Measurements from ENCODE around the gene ZNF777. TPM values are rescaled to one million over a fixed set of nuclear protein-coding genes. Genes with fewer than 3 reads are reported as not detected.

The ZNF777 gene
- total RNA-seq, 1 experiment from 2014 or later = 5.7 TPM

GRCh38 chr7:149440222-149440621, 20.6 kb downstream of the ZNF777 start:
- peaks cover 29% of the 10 kb centered on the region for H3K79me2 ChIP-seq (ENCODE audit: low read length)
- H3K4me3 ChIP-seq (ENCODE audit: low read length) = no peak overlapping the region
- no peak overlapping the region for H3K27ac ChIP-seq (ENCODE audit: low read length)
- peaks cover 13% of the 10 kb centered on the region; the same call in 1 of the 2 replicates for H3K36me3 ChIP-seq (ENCODE audit: insufficient read depth, low read length)
- no peaks in the 10 kb centered on the region for H3K27me3 ChIP-seq (ENCODE audit: low read length)
- H3K4me1 ChIP-seq (ENCODE audit: low read length) = peaks cover 3% of the 10 kb centered on the region; the same call in 1 of the 2 replicates
- H2AFZ ChIP-seq (ENCODE audit: low read length) = no peak overlapping the region
- no peak overlapping the region for H3K9ac ChIP-seq (ENCODE audit: low read length)
- H4K20me1 ChIP-seq (ENCODE audit: insufficient read depth, low read depth, low read length) = no peaks in the 10 kb centered on the region
- no peak overlapping the region for H3K4me2 ChIP-seq (ENCODE audit: low read depth, low read length, poor library complexity, severe bottlenecking)
- H3K9me2 ChIP-seq (replicated peaks; ENCODE audit: insufficient read depth, low read length) = no peaks in the 10 kb centered on the region
- no peaks in the 10 kb centered on the region for H3K9me3 ChIP-seq (ENCODE audit: low read length)
- no peak for DNase-seq

GRCh38 chr7:149436358-149436757, 24.5 kb downstream of the ZNF777 start:
- Histone ChIP-seq H4K20me1 (ENCODE audit: insufficient read depth, low read depth, low read length) (no peaks in the 10 kb centered on the region), H3K4me2 (ENCODE audit: low read depth, low read length, poor library complexity, severe bottlenecking) (no peak overlapping the region), H3K27ac (ENCODE audit: low read length) (no peak overlapping the region), H3K27me3 (ENCODE audit: low read length) (no peaks in the 10 kb centered on the region), H3K4me3 (ENCODE audit: low read length) (no peak overlapping the region), H2AFZ (ENCODE audit: low read length) (no peak overlapping the region), H3K36me3 (ENCODE audit: insufficient read depth, low read length) (peaks cover 12% of the 10 kb centered on the region), H3K9me3 (ENCODE audit: low read length) (no peaks in the 10 kb centered on the region), H3K9me2 (replicated peaks; ENCODE audit: insufficient read depth, low read length) (no peaks in the 10 kb centered on the region), H3K79me2 (ENCODE audit: low read length) (peaks cover 25% of the 10 kb centered on the region), H3K4me1 (ENCODE audit: low read length) (peaks cover 3% of the 10 kb centered on the region; the same call in 1 of the 2 replicates), H3K9ac (ENCODE audit: low read length) (no peak overlapping the region)
- no peak for DNase-seq

- Histone ChIP-seq H3K27ac (ENCODE audit: low read length) (no peak overlapping the region), H3K4me3 (ENCODE audit: low read length) (no peak overlapping the region), H3K4me1 (ENCODE audit: low read length) (peaks cover 8% of the 10 kb centered on the region), H3K9me2 (replicated peaks; ENCODE audit: insufficient read depth, low read length) (no peaks in the 10 kb centered on the region), H4K20me1 (ENCODE audit: insufficient read depth, low read depth, low read length) (no peaks in the 10 kb centered on the region), H3K9ac (ENCODE audit: low read length) (no peak overlapping the region), H3K9me3 (ENCODE audit: low read length) (no peaks in the 10 kb centered on the region), H2AFZ (ENCODE audit: low read length) (no peak overlapping the region), H3K27me3 (ENCODE audit: low read length) (no peaks in the 10 kb centered on the region), H3K79me2 (ENCODE audit: low read length) (0 out of 2 replicates have a peak, but pooled peaks cover under 1% of the 10 kb centered on the region), H3K4me2 (ENCODE audit: low read depth, low read length, poor library complexity, severe bottlenecking) (no peak overlapping the region), H3K36me3 (ENCODE audit: insufficient read depth, low read length) (peaks cover 9% of the 10 kb centered on the region)
- no peak for DNase-seq
Observed at GRCh38 chr7:149433124-149433523, 27.7 kb downstream of the ZNF777 start.

- peaks cover 9% of the 10 kb centered on the region for H3K36me3 ChIP-seq (ENCODE audit: insufficient read depth, low read length)
- H3K79me2 ChIP-seq (ENCODE audit: low read length) = no peaks in the 10 kb centered on the region
- H3K9me2 ChIP-seq (replicated peaks; ENCODE audit: insufficient read depth, low read length) = no peaks in the 10 kb centered on the region
- no peak overlapping the region for H3K27ac ChIP-seq (ENCODE audit: low read length)
- H3K9ac ChIP-seq (ENCODE audit: low read length) = no peak overlapping the region
- H3K4me3 ChIP-seq (ENCODE audit: low read length) = no peak overlapping the region
- no peak overlapping the region for H2AFZ ChIP-seq (ENCODE audit: low read length)
- no peaks in the 10 kb centered on the region for H3K27me3 ChIP-seq (ENCODE audit: low read length)
- H3K4me2 ChIP-seq (ENCODE audit: low read depth, low read length, poor library complexity, severe bottlenecking) = no peak overlapping the region
- DNase-seq = no peak
- no peaks in the 10 kb centered on the region for H3K9me3 ChIP-seq (ENCODE audit: low read length)
- peaks cover 8% of the 10 kb centered on the region for H3K4me1 ChIP-seq (ENCODE audit: low read length)
- H4K20me1 ChIP-seq (ENCODE audit: insufficient read depth, low read depth, low read length) = no peaks in the 10 kb centered on the region
Observed at GRCh38 chr7:149432121-149432691, 28.7 kb downstream of the ZNF777 start.

- peaks cover 9% of the 10 kb centered on the region for H3K36me3 ChIP-seq (ENCODE audit: insufficient read depth, low read length)
- H3K4me3 ChIP-seq (ENCODE audit: low read length) = no peak overlapping the region
- no peaks in the 10 kb centered on the region for H3K9me2 ChIP-seq (replicated peaks; ENCODE audit: insufficient read depth, low read length)
- no peak overlapping the region for H3K27ac ChIP-seq (ENCODE audit: low read length)
- no peaks in the 10 kb centered on the region for H3K79me2 ChIP-seq (ENCODE audit: low read length)
- H3K9ac ChIP-seq (ENCODE audit: low read length) = no peak overlapping the region
- H3K27me3 ChIP-seq (ENCODE audit: low read length) = no peaks in the 10 kb centered on the region
- H3K9me3 ChIP-seq (ENCODE audit: low read length) = no peaks in the 10 kb centered on the region
- peaks cover 8% of the 10 kb centered on the region for H3K4me1 ChIP-seq (ENCODE audit: low read length)
- no peak overlapping the region for H2AFZ ChIP-seq (ENCODE audit: low read length)
- no peaks in the 10 kb centered on the region for H4K20me1 ChIP-seq (ENCODE audit: insufficient read depth, low read depth, low read length)
- no peak for DNase-seq
- no peak overlapping the region for H3K4me2 ChIP-seq (ENCODE audit: low read depth, low read length, poor library complexity, severe bottlenecking)
Observed at GRCh38 chr7:149431486-149432120, 29.3 kb downstream of the ZNF777 start.

- Histone ChIP-seq H4K20me1 (ENCODE audit: insufficient read depth, low read depth, low read length) (no peaks in the 10 kb centered on the region), H3K9ac (ENCODE audit: low read length) (no peak overlapping the region), H2AFZ (ENCODE audit: low read length) (no peak overlapping the region), H3K4me1 (ENCODE audit: low read length) (peaks cover 8% of the 10 kb centered on the region), H3K9me2 (replicated peaks; ENCODE audit: insufficient read depth, low read length) (no peaks in the 10 kb centered on the region), H3K4me2 (ENCODE audit: low read depth, low read length, poor library complexity, severe bottlenecking) (no peak overlapping the region), H3K27ac (ENCODE audit: low read length) (no peak overlapping the region), H3K9me3 (ENCODE audit: low read length) (no peaks in the 10 kb centered on the region), H3K27me3 (ENCODE audit: low read length) (no peaks in the 10 kb centered on the region), H3K4me3 (ENCODE audit: low read length) (no peak overlapping the region), H3K36me3 (ENCODE audit: insufficient read depth, low read length) (peaks cover 5% of the 10 kb centered on the region), H3K79me2 (ENCODE audit: low read length) (no peaks in the 10 kb centered on the region)
- no peak for DNase-seq
Observed at GRCh38 chr7:149430192-149430591, 30.7 kb downstream of the ZNF777 start.

GRCh38 chr7:149427893-149428292, 33.0 kb downstream of the ZNF777 start:
- no peaks in the 10 kb centered on the region for H3K79me2 ChIP-seq (ENCODE audit: low read length)
- H3K36me3 ChIP-seq (ENCODE audit: insufficient read depth, low read length) = no peaks in the 10 kb centered on the region; the same call in 1 of the 2 replicates
- H3K4me1 ChIP-seq (ENCODE audit: low read length) = peaks cover 11% of the 10 kb centered on the region
- H2AFZ ChIP-seq (ENCODE audit: low read length) = no peak overlapping the region
- H3K9ac ChIP-seq (ENCODE audit: low read length) = no peak overlapping the region
- no peaks in the 10 kb centered on the region for H3K9me2 ChIP-seq (replicated peaks; ENCODE audit: insufficient read depth, low read length)
- H3K4me2 ChIP-seq (ENCODE audit: low read depth, low read length, poor library complexity, severe bottlenecking) = no peak overlapping the region
- H3K27ac ChIP-seq (ENCODE audit: low read length) = no peak overlapping the region
- H3K4me3 ChIP-seq (ENCODE audit: low read length) = no peak overlapping the region
- DNase-seq = no peak
- no peaks in the 10 kb centered on the region for H3K27me3 ChIP-seq (ENCODE audit: low read length)
- no peaks in the 10 kb centered on the region for H4K20me1 ChIP-seq (ENCODE audit: insufficient read depth, low read depth, low read length)
- no peaks in the 10 kb centered on the region for H3K9me3 ChIP-seq (ENCODE audit: low read length)

- H3K4me3 ChIP-seq (ENCODE audit: low read length) = no peak overlapping the region
- H3K27me3 ChIP-seq (ENCODE audit: low read length) = no peaks in the 10 kb centered on the region
- peaks cover 15% of the 10 kb centered on the region for H3K4me1 ChIP-seq (ENCODE audit: low read length)
- no peaks in the 10 kb centered on the region for H3K9me2 ChIP-seq (replicated peaks; ENCODE audit: insufficient read depth, low read length)
- no peak for DNase-seq
- no peaks in the 10 kb centered on the region; the same call in 1 of the 2 replicates for H3K36me3 ChIP-seq (ENCODE audit: insufficient read depth, low read length)
- H4K20me1 ChIP-seq (ENCODE audit: insufficient read depth, low read depth, low read length) = no peaks in the 10 kb centered on the region
- H3K79me2 ChIP-seq (ENCODE audit: low read length) = no peaks in the 10 kb centered on the region
- H3K9me3 ChIP-seq (ENCODE audit: low read length) = no peaks in the 10 kb centered on the region
- no peak overlapping the region for H3K9ac ChIP-seq (ENCODE audit: low read length)
- H3K4me2 ChIP-seq (ENCODE audit: low read depth, low read length, poor library complexity, severe bottlenecking) = no peak overlapping the region
- no peak overlapping the region for H3K27ac ChIP-seq (ENCODE audit: low read length)
- H2AFZ ChIP-seq (ENCODE audit: low read length) = no peak overlapping the region
Observed at GRCh38 chr7:149427096-149427680, 33.7 kb downstream of the ZNF777 start.

Measured in Karpas-422 (cell line).